Measurements from ENCODE around the gene NDUFA3.

Gene NDUFA3

GRCh38 chr19:54102421-54103169 is at the start of gene NDUFA3:
TSS of gene NDUFA3 (plus strand) at chr19:54102855. CDS start at chr19:54102879, 24 bp downstream.
- Histone ChIP-seq H4K20me1 (ENCODE audit: control insufficient read depth, insufficient read depth, low read depth, low read length) (no peaks in the 10 kb centered on the region), H3K36me3 (ENCODE audit: control insufficient read depth, low read length) (peaks cover 28% of the 10 kb centered on the region), H3K9me3 (ENCODE audit: control insufficient read depth, insufficient read depth, low read length) (no peaks in the 10 kb centered on the region), H3K27me3 (ENCODE audit: control insufficient read depth, low read length) (no peaks in the 10 kb centered on the region), H3F3A (ENCODE audit: control insufficient read depth, insufficient read depth) (peaks cover 6% of the 10 kb centered on the region; the same call in 1 of the 2 replicates), H3K4me3 (ENCODE audit: low read length) (peak within 1 kb of the TSS; percentile 97), H3K4me2 (ENCODE audit: low read length) (peak within 1 kb of the TSS; percentile 86), H3K4me1 (ENCODE audit: control insufficient read depth, low read length) (peaks cover 17% of the 10 kb centered on the region), H3K79me2 (ENCODE audit: control insufficient read depth, low read length) (peaks cover 31% of the 10 kb centered on the region), H3K9me2 (replicated peaks; ENCODE audit: control insufficient read depth, low read length) (no peaks in the 10 kb centered on the region), H3K27ac (ENCODE audit: low read depth, low read length) (peak within 1 kb of the TSS; percentile 31; the same call in 1 of the 2 replicates)
- TF ChIP-seq EZH2phosphoT487 (IDR thresholded peaks at IDR 0.05; ENCODE audit: borderline replicate concordance, low read length) (no peak), CTCF (IDR thresholded peaks at IDR 0.05; ENCODE audit: low read depth, low read length, poor library complexity, severe bottlenecking) (no peak)

DNA sequence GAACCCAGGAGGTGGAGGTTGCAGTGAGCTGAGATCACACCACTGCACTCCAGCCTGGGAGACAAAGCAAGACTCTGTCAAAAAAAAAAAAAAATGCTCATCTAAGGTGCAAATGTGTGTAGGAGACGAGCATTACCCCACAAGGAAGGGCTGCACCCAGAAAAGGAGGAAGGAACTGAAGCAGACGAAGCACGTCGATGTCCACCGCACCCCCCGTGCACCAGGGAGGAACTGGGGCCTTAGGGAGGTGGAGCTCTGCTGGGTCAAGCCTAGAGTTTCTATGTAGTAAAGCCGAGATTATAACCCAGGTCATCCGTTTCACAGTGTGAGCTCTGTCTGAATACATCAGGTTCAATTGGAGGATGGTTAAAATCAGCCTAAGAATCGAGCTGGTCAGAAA is 40.0 kb upstream of the NDUFA3 start:
- no peak overlapping the region for H3K4me2 ChIP-seq (ENCODE audit: low read length)
- H3K9me3 ChIP-seq (ENCODE audit: control insufficient read depth, insufficient read depth, low read length) = no peaks in the 10 kb centered on the region
- no peaks in the 10 kb centered on the region for H3K9me2 ChIP-seq (replicated peaks; ENCODE audit: control insufficient read depth, low read length)
- no peaks in the 10 kb centered on the region for H3K27me3 ChIP-seq (ENCODE audit: control insufficient read depth, low read length)
- TF ChIP-seq CTCF (IDR thresholded peaks at IDR 0.05; ENCODE audit: low read depth, low read length, poor library complexity, severe bottlenecking) = no peak
- no peak for TF ChIP-seq EZH2phosphoT487 (IDR thresholded peaks at IDR 0.05; ENCODE audit: borderline replicate concordance, low read length)
- H3K4me1 ChIP-seq (ENCODE audit: control insufficient read depth, low read length) = no peaks in the 10 kb centered on the region
- no peaks in the 10 kb centered on the region for H4K20me1 ChIP-seq (ENCODE audit: control insufficient read depth, insufficient read depth, low read depth, low read length)
- H3K27ac ChIP-seq (ENCODE audit: low read depth, low read length) = no peak overlapping the region
- no peaks in the 10 kb centered on the region for H3F3A ChIP-seq (ENCODE audit: control insufficient read depth, insufficient read depth)
- H3K79me2 ChIP-seq (ENCODE audit: control insufficient read depth, low read length) = no peaks in the 10 kb centered on the region
- no peak overlapping the region for H3K4me3 ChIP-seq (ENCODE audit: low read length)
- H3K36me3 ChIP-seq (ENCODE audit: control insufficient read depth, low read length) = no peaks in the 10 kb centered on the region

DNA sequence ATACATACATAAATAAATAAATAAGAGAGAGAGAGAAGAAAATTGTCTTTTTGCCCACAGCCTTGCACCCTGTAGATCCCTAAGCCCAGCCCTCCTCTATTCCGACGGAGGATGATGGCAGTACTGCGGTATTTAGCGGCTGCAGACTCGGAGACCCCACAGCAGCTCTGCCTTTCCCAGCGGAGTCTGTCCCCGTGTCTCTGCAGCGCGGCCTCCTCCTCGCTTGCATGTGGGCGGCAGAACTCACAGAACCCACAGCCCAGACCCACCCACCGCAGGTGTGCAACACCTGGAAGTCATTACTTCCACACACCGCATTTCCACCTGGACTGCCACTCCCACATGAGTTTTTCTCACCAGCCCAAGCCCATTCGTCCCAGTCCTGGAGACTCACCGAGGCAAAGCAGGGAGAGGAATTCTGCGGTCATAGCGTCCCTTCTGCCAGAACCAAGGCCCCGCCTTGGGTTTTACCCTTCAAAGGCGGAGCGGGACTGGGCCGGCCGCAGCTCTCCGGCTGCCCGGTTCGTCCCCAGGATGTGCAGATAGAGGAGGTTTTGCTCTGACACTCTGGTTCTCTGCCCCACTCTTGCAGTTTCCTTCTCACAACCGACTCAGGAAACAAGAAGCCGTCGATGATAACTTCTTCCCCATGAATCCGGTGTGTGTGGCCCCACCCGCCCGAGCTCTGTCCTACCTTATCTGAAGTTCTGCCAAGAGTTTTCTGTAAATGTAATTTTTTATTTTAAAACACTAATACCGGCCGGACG is 39.1 kb upstream of the NDUFA3 start, which contains the start of gene VSTM1:
TSS of gene VSTM1 (minus strand) at position 548 of the 767 bp plus-strand sequence. CDS start at position 428, 120 bp downstream.
- Histone ChIP-seq H3K4me2 (ENCODE audit: low read length) (no peak within 1 kb of the TSS), H3K27me3 (ENCODE audit: control insufficient read depth, low read length) (no peaks in the 10 kb centered on the region), H3K79me2 (ENCODE audit: control insufficient read depth, low read length) (no peaks in the 10 kb centered on the region), H3K4me1 (ENCODE audit: control insufficient read depth, low read length) (no peaks in the 10 kb centered on the region), H3K27ac (ENCODE audit: low read depth, low read length) (no peak within 1 kb of the TSS), H3K4me3 (ENCODE audit: low read length) (no peak within 1 kb of the TSS), H3K36me3 (ENCODE audit: control insufficient read depth, low read length) (no peaks in the 10 kb centered on the region), H4K20me1 (ENCODE audit: control insufficient read depth, insufficient read depth, low read depth, low read length) (no peaks in the 10 kb centered on the region), H3F3A (ENCODE audit: control insufficient read depth, insufficient read depth) (no peaks in the 10 kb centered on the region), H3K9me3 (ENCODE audit: control insufficient read depth, insufficient read depth, low read length) (no peaks in the 10 kb centered on the region), H3K9me2 (replicated peaks; ENCODE audit: control insufficient read depth, low read length) (no peaks in the 10 kb centered on the region)
- TF ChIP-seq EZH2phosphoT487 (IDR thresholded peaks at IDR 0.05; ENCODE audit: borderline replicate concordance, low read length) (no peak), CTCF (IDR thresholded peaks at IDR 0.05; ENCODE audit: low read depth, low read length, poor library complexity, severe bottlenecking) (no peak)

All from DOHH2 (cell line).